Thyroid gland (tissue), 4 donors: ENCODE results near the gene ZMAT3. TPM values are rescaled to one million over a fixed set of nuclear protein-coding genes. Genes with fewer than 3 reads are reported as not detected.
"Not testable (repeated sequence)": the region's sequence is repeated elsewhere in the genome, so short reads cannot be mapped to it uniquely, and the experiment has no call there.

Experiments used
- DNase-seq, 2 donors: peaks; one replicate each; pipeline ENCODE4 v3.0.0-alpha.2; 2019
- H3K27ac ChIP-seq, 3 donors: fragments of 200-600 bp; sonication (generic); 1 replicate in 2 of 3; 2 replicates in 1 of 3; pipeline ENCODE4 v1.5.1; 2016 to 2019; ENCODE audit warnings: mild to moderate bottlenecking in 1 of 3, moderate library complexity in 1 of 3
- H3K27me3 ChIP-seq: fragments of 200-600 bp; sonication (generic); one replicate; pipeline ENCODE4 v1.5.1; 2019
- H3K36me3 ChIP-seq, 2 donors: fragments of 200-600 bp; sonication (generic); one replicate each; pipeline ENCODE4 v1.5.1; 2016 to 2019
- H3K4me1 ChIP-seq, 2 donors: fragments of 200-600 bp; sonication (generic); one replicate each; pipeline ENCODE4 v1.5.1; 2017 to 2019
- H3K4me3 ChIP-seq, 3 donors: fragments of 200-600 bp; sonication (generic); replicated peaks in 1 of 3; 1 replicate in 2 of 3; 2 replicates in 1 of 3; pipeline ENCODE4 v1.5.1; 2016; ENCODE audit warnings: mild to moderate bottlenecking in 1 of 3
- H3K9me3 ChIP-seq: fragments of 200-600 bp; sonication (generic); one replicate; pipeline ENCODE4 v1.5.1; 2017
- POLR2A ChIP-seq, 2 donors: fragments of 450-650 bp; IDR thresholded peaks; one replicate each; pipeline ENCODE4 v1.6.1; 2017; ENCODE audit warnings: antibody characterized with exemption in 2 of 2, mild to moderate bottlenecking in 2 of 2, moderate library complexity in 1 of 2
- WGBS, 2 donors: methylation state at CpG; one replicate each; pipeline ENCODE4 v1.1.5; 2017; 5-methylcytosine and 5-hydroxymethylcytosine counted together
- intact Hi-C: fragments of 100-400 bp; cut with DNase I; formaldehyde crosslinking; loops from one replicate; pipeline ENCODE4 v1.15.1; 2023
- total RNA-seq, 4 donors: library from RNA; depleted of rRNA; stranded (reverse); fragments of >200 nt; gene quantifications; one replicate each; pipeline ENCODE4 v1.2.3, GENCODE V29; 2016
- TF ChIP-seq, protein P1 (sequence below), 6 experiments: fragments of 200-600 bp in 3 of 6; fragments of 450-650 bp in 3 of 6; sonication (generic) in 3 of 6; IDR thresholded peaks; one replicate each; pipeline ENCODE4 v1.5.1; 2016 to 2019; ENCODE audit warnings: antibody characterized with exemption in 6 of 6, mild to moderate bottlenecking in 2 of 6, inconsistent platforms in 1 of 6, moderate library complexity in 1 of 6

The ZMAT3 gene
- total RNA-seq, 4 donors from 2014 or later = 11.6 to 15.8 (median 13.1) TPM

DNA sequence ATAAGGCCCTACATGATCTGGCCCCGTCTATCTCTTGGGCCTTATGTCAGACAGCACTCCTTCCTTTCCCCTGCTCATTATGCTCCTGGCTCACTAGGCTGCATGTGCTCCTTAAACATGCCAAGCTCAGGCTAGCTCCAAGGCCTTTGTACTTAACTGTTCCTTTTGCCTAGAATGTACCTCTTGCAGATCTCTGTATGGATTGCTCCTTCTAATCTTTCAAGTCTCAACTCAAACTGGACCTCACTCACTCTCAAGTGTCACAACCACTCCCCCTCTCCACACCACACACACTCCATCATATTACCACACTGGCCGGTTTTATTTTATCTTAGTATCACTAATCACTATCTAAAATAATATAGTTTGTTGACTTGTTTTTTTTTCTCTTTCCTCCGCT is 36.4 kb downstream of the ZMAT3 start:
- Histone ChIP-seq H3K36me3 (no peaks in the 10 kb centered on the region), H3K4me3 (no peak overlapping the region), H3K4me1 (peaks cover 0 to 8% of the 10 kb centered on the region in 2 donors), H3K9me3 (no peaks in the 10 kb centered on the region), H3K27me3 (no peaks in the 10 kb centered on the region), H3K27ac (no peak overlapping the region)
- no peak for DNase-seq
- intact Hi-C loops = no loop called here
- TF ChIP-seq, protein P1, sequence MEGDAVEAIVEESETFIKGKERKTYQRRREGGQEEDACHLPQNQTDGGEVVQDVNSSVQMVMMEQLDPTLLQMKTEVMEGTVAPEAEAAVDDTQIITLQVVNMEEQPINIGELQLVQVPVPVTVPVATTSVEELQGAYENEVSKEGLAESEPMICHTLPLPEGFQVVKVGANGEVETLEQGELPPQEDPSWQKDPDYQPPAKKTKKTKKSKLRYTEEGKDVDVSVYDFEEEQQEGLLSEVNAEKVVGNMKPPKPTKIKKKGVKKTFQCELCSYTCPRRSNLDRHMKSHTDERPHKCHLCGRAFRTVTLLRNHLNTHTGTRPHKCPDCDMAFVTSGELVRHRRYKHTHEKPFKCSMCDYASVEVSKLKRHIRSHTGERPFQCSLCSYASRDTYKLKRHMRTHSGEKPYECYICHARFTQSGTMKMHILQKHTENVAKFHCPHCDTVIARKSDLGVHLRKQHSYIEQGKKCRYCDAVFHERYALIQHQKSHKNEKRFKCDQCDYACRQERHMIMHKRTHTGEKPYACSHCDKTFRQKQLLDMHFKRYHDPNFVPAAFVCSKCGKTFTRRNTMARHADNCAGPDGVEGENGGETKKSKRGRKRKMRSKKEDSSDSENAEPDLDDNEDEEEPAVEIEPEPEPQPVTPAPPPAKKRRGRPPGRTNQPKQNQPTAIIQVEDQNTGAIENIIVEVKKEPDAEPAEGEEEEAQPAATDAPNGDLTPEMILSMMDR (IDR thresholded peaks at IDR 0.05) = no peak
- TF ChIP-seq POLR2A (IDR thresholded peaks at IDR 0.05) = no peak
- WGBS, 2 donors = 85 to 86% methylated on average over 3 of the region's 3 CpGs

DNA sequence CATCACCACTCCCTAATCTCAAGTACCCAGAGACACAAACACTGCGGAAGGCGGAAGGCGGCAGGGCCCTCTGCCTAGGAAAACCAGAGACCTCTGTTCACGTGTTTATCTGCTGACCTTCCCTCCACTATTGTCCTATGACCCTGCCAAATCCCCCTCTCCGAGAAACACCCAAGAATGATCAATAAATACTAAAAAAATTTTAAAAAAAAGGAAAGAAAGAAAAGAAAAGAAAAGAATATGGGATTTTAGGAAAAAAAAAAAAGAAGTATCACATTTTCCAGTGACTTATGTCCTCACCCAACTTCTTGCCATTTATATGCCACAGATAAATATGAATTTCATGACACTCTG is 38.3 kb downstream of the ZMAT3 start:
- WGBS, 2 donors = 36 to 62% methylated on average over 5 of the region's 5 CpGs
- intact Hi-C loops, H3K27ac ChIP-seq, H3K4me3 ChIP-seq, H3K9me3 ChIP-seq, H3K27me3 ChIP-seq, H3K4me1 ChIP-seq, DNase-seq, H3K36me3 ChIP-seq: not testable (repeated sequence)

DNA sequence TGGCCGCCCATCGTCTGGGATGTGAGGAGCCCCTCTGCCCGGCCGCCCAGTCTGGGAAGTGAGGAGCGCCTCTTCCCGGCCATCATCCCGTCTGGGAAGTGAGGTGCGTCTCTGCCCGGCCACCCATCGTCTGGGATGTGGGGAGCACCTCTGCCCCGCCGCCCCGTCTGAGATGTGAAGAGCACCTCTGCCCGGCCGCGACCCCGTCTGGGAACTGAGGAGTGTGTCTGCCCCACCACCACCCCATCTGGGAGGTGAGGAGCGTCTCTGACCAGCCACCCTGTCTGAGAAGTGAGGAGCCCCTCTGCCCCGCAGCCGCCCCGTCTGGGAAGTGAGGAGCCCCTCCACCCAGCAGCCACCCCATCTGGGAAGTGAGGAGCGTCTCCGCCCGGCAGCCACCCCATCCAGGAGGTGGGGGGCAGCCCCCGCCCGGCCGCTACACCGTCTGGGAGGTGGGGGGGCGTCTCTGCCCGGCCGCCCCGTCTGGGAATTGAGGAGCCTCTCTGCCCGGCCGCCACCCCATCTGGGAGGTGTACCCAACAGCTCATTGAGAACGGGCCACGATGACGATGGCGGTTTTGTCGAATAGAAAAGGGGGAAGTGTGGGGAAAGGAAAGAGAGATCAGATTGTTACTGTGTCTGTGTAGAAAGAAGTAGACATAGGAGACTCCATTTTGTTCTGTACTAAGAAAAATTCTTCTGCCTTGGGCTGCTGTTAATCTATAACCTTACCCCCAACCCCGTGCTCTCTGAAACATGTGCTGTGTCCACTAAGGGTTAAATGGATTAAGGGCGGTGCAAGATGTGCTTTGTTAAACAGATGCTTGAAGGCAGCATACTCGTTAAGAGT is 38.9 kb downstream of the ZMAT3 start:
- WGBS, 2 donors = 79 to 85% methylated on average over 24 to 32 of the region's 42 CpGs
- H3K27me3 ChIP-seq, intact Hi-C loops, H3K4me3 ChIP-seq, H3K9me3 ChIP-seq, H3K4me1 ChIP-seq, H3K27ac ChIP-seq, H3K36me3 ChIP-seq, DNase-seq: not testable (repeated sequence)

DNA sequence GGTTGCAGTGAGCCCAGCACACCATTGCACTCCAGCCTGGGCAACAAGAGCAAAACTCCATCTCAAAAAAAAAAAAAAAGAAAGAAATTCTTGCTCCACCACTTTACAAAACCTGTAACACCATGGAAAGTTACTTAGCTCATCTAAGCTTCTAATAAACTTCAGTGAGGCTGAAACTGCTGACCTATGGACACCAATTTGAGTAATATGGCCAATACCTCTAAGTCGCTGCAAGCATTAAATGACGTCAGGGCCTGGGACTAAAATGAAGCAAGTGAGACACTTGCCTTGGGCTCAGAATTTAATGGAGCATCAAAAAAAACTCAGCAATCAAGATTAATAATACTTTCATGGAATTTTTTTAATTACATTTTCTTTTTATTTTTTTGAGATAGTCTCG is 42.5 kb downstream of the ZMAT3 start:
- WGBS, 2 donors = 98% methylated on average over 3 of the region's 3 CpGs
- Histone ChIP-seq H3K27me3 (no peaks in the 10 kb centered on the region), H3K27ac (no peak overlapping the region), H3K4me3 (no peak overlapping the region), H3K9me3 (no peaks in the 10 kb centered on the region), H3K4me1 (peaks cover 0 to 6% of the 10 kb centered on the region in 2 donors), H3K36me3 (peaks cover 0 to 2% of the 10 kb centered on the region in 2 donors)
- intact Hi-C loops = no loop called here
- no peak for DNase-seq
- TF ChIP-seq, protein P1 (IDR thresholded peaks at IDR 0.05) = no peak
- TF ChIP-seq POLR2A (IDR thresholded peaks at IDR 0.05) = no peak

DNA sequence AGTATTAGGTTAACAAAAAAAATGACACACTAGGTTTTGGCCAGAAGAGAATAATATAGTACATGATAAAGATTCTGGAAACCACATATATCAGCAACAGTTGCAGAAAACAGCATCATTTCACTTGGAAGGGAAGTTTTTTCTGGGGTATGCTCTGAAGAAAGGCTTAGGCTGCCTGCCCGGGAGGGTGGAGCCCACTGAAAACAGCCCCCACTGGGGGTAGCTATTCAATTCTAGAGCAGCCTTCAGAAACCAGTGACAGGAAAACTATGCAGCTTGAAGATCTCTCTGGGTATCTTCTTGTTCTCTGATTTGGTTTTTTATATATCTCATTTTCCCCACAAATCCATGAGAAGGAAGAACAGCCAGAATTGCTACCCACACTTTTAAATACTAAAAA is 43.2 kb downstream of the ZMAT3 start:
- no peaks in the 10 kb centered on the region for H3K27me3 ChIP-seq
- H3K9me3 ChIP-seq = no peaks in the 10 kb centered on the region
- DNase-seq = no peak
- WGBS, 2 donors = 58 to 83% methylated on average over 1 of the region's 1 CpG
- peaks cover 0 to 1% of the 10 kb centered on the region in 2 donors for H3K4me1 ChIP-seq
- H3K27ac ChIP-seq = no peak overlapping the region
- peaks cover 0 to 2% of the 10 kb centered on the region in 2 donors for H3K36me3 ChIP-seq
- TF ChIP-seq POLR2A (IDR thresholded peaks at IDR 0.05) = no peak
- TF ChIP-seq, protein P1 (IDR thresholded peaks at IDR 0.05) = no peak
- intact Hi-C loops = no loop called here
- H3K4me3 ChIP-seq = no peak overlapping the region

DNA sequence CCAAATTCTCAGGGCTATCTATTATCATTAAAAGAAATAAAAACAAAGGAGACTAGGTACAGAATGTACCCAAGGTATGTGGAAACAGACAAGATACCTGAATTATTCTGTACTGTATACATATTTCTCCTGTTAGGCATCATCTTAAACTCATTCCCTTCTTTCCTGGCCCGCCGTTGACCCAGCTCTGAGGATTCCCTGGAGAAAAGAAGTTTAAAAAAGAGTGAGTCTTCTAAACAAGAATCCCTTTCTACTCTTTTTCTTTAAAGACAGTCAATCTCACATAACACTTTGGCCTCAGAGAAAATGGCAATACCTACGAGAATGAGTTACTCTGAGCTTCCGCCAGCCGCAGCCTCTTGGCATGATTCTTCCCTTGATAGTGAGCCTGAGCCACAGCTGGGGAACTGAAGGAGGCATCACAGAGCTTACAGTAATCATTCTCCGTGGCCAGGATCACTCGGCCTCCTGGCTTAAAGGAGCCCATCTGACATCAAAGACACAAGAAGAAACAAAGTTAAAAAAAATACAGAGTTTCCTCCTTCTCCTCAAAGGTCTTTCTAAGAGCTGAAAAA is 44.2 kb downstream of the ZMAT3 start:
- Histone ChIP-seq H3K4me1 (no peaks in the 10 kb centered on the region), H3K4me3 (no peak overlapping the region), H3K36me3 (peaks cover 0 to 2% of the 10 kb centered on the region in 2 donors), H3K27me3 (no peaks in the 10 kb centered on the region), H3K9me3 (no peaks in the 10 kb centered on the region), H3K27ac (no peak overlapping the region)
- TF ChIP-seq, protein P1 (IDR thresholded peaks at IDR 0.05) = no peak
- TF ChIP-seq POLR2A (IDR thresholded peaks at IDR 0.05) = no peak
- 75 to 81% methylated on average over 7 of the region's 7 CpGs for WGBS, 2 donors
- intact Hi-C loops = no loop called here
- DNase-seq = no peak
